PC-9 (cell line): ENCODE measurements around the gene FLT4.

Experiments
- EZH2 ChIP-seq: fragments of 200-600 bp; sonication (generic); IDR thresholded peaks from 2 replicates; pipeline ENCODE4 v1.8.0; 2017; ENCODE audit warnings: antibody characterized with exemption, low read depth
- TF ChIP-seq, protein P1 (sequence below): fragments of 200-600 bp; sonication (generic); conservative IDR thresholded peaks from 2 replicates; pipeline ENCODE4 v1.6.1; 2017; ENCODE audit warnings: mixed run types, antibody characterized with exemption, mild to moderate bottlenecking, moderate library complexity

DNA sequence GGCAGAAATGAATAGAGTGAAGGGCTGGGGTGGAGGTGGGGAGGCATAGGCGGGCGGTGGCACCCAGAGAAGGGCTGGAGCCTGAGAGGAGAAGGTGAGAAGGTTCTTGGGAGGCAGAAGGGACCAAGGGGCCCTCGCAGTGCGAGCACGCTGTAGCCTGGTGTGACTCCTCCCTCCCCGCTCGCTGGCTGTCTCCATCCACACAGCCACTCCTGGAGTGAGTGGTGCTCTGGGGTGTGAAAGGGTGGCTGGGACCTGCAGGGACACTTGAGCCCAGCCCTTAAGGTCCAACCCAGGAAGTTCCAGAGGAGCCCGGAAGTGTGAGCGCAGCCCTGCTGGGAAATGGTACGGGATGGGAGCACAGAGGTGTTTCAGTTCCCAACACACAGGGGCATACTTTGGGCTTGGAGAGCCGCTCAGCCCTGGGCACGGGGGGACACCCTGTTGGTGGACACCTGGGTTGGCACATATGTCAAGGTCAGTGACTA, 48.8 kb downstream of the FLT4 start:
- TF ChIP-seq, protein P1, sequence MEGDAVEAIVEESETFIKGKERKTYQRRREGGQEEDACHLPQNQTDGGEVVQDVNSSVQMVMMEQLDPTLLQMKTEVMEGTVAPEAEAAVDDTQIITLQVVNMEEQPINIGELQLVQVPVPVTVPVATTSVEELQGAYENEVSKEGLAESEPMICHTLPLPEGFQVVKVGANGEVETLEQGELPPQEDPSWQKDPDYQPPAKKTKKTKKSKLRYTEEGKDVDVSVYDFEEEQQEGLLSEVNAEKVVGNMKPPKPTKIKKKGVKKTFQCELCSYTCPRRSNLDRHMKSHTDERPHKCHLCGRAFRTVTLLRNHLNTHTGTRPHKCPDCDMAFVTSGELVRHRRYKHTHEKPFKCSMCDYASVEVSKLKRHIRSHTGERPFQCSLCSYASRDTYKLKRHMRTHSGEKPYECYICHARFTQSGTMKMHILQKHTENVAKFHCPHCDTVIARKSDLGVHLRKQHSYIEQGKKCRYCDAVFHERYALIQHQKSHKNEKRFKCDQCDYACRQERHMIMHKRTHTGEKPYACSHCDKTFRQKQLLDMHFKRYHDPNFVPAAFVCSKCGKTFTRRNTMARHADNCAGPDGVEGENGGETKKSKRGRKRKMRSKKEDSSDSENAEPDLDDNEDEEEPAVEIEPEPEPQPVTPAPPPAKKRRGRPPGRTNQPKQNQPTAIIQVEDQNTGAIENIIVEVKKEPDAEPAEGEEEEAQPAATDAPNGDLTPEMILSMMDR = no peak
- no peak for TF ChIP-seq EZH2
